Measurements from ENCODE around the gene TDG.
A peak's percentile ranks its signal among the peaks of the same experiment; 100 is the strongest.

The TDG gene

DNA sequence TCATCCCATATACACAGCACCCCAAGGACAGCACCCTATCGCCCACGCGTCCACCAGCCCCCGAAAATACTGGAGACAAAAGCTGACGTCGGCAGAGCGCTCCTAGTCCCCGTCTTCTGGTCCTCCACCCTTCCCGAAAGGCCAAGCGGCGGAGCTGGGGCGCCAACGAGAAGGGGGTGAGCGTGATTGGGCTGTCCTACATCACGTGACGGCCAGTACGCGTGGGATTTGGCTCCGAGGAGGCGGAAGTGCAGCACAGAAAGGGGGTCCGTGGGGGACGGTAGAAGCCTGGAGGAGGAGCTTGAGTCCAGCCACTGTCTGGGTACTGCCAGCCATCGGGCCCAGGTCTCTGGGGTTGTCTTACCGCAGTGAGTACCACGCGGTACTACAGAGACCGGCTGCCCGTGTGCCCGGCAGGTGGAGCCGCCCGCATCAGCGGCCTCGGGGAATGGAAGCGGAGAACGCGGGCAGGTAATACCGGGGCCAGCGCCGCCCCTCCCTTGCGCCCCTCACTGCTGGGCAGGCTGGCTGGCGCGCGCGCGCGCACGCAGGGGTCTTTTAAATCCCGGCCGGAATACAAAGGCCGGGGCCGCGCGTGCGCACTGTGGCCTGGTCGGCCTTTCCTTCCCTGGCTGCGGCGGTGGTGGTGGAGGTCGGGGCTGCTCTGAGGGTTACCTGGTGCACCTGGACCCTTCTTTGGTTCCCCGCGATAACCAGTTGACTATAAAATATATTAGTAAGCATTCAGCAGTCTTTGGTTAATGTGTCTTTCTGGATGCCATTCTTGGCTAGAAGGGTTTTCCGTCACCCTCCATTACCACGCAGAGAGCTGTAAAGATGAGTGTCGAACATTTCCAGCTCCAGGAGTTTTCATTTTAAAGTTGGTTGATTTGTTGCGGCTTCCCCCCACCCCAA, at the start of gene TDG:
TSS of gene TDG (plus strand) at position 283 of the 915 bp plus-strand sequence. CDS start at position 449, 166 bp downstream.
- peak; percentile 92 for DNase-seq (ENCODE audit: low read depth)

DNA sequence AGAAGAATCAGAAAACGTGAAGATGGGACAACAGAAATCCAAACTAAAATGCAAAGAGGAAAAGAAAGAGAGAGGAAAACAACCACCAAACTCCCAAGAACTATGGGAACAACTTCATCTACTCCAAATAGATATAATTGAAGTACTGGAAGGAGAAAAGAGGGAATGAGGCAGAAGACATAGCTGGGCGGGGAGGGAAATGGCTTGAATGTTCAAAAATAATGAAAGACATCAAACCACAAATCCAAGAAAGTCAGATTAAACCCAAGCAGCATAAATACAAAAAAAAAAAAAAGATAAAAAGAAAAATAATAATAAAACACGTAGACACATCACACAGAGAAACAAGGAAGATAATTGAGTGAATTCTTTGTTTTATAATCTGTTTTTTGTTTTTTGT, 47.8 kb upstream of the TDG start:
- DNase-seq (ENCODE audit: low read depth), result no peak

DNA sequence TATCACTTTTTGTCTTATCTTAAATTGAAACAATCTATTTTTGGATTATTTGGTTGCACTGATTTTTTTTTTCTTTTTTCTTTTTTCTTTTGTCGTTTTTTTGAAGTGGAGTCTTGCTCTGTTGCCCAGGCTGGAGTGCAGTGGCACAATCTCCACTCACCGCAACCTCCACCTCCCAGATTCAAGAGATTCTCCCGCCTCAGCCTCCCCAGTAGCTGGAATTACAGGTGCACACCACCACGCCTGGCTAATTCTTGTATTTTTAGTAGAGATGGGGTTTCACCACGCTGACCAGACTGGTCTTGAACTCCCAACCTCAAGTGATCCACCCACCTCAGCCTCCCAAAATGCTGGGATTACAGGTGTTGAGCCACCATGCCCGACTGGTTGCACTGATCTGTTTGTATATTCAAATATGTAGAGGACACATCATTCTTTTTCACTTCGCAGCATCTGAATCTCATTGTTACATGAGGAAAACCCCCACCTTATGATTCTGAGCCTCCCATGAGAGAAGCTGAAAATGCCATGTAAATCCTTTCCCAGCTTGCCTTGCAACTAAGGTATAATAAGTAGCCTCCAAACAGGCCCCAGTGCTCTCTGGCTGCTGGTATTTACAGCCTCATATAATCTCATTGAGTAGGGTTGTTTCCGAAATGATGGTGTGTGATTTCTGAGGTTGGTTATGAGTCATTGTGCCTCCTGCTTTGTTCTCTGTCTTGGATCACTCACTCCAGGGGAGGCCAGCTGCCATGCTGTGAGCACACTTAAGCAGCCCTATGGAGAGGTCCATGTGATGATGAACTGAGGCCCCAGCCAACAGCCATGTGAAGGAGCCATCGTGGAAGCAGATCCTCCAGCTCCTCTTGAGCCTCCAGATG, 40.7 kb upstream of the TDG start:
- no peak for DNase-seq (ENCODE audit: low read depth)

DNA sequence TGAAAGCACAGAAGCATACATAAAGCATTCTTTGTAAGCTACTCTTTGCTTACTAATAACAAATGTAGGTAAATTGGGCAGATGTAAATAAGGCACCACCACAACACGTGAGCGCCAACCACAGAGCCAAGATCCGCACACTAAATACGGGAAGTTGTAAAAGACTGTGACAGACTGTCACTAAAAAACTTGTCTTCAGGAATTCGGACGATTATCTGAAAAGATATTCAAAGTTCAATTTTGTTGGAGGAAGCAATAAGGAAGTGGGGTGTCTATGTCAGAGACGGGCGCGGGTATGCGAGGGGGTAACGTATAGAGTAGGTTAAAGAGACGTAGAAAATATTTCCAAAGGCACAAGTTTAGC, 37.0 kb upstream of the TDG start:
- DNase-seq (ENCODE audit: low read depth), result peak; percentile 22

DNA sequence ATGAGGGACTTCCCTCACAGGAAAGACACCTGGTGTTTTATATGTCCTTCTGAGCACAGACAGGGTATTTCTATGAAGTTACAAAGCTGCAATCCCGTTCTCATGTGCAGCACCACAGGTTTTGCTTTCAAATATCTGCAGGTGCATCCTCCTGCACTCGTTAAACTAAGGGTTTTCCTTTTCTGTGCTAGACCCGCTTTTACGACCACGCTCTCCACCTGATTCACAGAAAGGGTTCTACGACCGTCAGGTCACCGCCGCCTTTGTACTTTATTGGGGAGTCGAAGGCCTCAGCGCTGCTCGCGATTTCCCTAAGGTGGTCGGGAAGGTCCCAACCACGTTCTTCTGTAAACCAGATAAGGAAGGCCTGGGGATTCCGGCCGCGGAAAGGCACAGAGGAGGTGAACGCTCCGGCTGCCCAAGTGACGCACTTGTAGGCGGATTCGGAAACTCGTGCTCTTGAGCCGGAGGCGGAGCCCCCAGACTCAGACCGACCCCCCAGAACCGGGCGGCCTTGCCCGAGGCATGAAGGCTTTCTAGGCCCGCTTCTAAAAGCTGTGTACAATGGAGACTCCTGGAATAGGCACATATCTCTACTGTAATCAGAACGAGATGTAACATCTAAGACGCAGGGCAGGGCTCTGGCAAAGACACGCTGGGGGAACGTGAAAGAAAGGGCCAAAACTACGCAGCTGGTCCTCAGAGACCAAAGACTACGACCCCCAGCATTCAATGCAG, 36.5 kb upstream of the TDG start:
- DNase-seq (ENCODE audit: low read depth), result peak; percentile 70

DNA sequence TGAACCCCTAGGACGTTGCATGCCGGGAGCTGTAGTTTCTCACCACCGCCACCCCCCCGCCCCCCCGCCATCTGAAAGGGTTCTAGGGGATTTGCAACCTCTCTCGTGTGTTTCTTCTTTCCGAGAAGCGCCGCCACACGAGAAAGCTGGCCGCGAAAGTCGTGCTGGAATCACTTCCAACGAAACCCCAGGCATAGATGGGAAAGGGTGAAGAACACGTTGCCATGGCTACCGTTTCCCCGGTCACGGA, 36.0 kb upstream of the TDG start:
- DNase-seq (ENCODE audit: low read depth), result no peak

DNA sequence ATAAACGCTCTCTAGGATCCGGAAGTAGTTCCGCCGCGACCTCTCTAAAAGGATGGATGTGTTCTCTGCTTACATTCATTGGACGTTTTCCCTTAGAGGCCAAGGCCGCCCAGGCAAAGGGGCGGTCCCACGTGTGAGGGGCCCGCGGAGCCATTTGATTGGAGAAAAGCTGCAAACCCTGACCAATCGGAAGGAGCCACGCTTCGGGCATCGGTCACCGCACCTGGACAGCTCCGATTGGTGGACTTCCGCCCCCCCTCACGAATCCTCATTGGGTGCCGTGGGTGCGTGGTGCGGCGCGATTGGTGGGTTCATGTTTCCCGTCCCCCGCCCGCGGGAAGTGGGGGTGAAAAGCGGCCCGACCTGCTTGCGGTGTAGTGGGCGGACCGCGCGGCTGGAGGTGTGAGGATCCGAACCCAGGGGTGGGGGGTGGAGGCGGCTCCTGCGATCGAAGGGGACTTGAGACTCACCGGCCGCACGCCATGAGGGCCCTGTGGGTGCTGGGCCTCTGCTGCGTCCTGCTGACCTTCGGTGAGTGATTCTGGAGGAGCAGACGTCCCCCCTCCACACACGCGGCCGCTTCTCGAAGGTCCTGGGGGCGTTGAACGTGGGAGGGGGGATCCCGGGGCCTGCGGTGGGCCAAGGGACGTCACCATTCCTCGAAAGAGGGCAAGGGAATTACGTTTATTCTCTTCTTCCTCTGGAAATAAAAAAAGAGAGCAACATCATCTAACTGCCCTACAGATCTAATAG, 35.5 kb upstream of the TDG start, which contains the start of gene HSP90B1:
TSS of gene HSP90B1 (plus strand) at position 377 of the 753 bp plus-strand sequence. CDS start at position 483, 106 bp downstream.
- peak; percentile 99 for DNase-seq (ENCODE audit: low read depth)

DNA sequence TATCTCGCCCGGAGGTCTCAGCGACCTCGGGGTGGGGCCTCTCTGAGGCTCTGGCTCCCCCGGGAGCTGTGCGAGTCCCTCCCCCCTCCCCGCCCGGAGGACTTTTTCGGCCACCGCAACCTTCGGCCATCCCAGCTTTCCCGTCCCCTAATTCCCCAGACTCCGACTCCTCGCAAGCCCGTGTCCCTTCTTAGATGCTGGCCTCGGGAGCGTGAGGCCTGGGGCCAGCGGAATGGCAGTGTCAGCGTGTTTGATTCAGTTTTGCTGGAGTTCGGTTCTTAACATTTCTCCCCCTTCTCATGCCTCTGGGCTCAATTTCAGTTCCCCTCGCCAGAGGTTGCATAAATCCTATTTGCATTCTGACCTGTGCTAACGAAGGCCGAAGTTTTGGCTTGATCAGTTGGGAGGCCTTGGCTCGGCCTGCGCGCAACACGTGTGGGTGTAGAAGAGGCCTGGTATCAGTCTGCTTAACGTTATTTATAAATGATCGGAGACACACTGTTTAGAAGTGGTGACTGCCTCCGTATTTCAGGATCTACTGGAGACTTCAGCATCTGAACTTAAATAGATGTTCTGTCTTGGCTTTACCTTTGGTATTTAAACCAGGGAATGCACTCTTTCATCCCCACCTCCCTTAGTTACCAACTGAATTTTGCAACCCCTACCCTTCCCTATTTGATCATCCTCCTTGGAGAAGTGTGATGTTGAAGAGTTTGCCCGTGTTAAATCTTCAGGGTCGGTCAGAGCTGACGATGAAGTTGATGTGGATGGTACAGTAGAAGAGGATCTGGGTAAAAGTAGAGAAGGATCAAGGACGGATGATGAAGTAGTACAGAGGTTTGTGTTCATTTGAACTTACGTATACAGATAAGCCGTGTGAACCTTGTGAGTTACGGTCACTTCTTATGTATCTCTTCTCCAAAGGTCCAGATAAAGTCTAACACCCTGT, 34.6 kb upstream of the TDG start:
- peak; percentile 4 for DNase-seq (ENCODE audit: low read depth)

DNA sequence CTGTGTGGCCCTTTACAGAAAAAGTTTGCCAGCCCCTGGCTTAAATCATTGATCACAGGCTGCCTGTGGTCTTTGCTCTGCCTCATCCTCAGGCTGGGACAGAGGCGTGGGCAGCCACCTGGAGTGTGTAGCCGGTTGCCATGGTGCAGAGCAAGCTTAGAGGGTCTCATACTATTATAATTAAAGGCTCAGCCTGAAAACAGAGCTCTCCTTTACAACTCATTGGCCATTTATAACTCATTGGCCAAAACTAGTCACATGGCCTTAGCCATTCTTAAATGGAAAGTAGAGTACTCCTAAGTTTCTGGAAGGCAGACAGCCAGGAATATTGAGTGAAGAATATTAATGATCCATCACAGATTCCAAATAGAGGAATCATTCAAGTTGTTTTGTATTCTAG, 32.4 kb upstream of the TDG start:
- no peak for DNase-seq (ENCODE audit: low read depth)

DNA sequence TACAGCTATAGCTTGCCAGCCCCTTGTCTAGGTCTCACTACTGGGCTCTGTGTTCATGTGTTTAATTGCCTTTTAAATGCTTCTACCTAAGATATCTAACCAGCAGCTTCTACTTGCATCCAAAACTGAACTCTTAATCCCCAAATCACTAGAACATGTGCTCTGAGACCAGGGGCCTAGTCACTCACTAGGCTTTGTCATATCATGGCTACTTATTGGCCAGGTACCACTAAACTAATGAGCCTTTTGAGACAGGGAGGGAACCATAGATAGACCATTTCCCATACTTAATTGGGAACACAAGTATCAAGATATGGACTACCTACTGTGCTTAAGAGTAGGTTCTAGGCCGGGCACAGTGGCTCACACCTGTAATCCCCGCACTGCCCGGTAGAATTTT, 29.0 kb upstream of the TDG start:
- DNase-seq (ENCODE audit: low read depth), result no peak

DNA sequence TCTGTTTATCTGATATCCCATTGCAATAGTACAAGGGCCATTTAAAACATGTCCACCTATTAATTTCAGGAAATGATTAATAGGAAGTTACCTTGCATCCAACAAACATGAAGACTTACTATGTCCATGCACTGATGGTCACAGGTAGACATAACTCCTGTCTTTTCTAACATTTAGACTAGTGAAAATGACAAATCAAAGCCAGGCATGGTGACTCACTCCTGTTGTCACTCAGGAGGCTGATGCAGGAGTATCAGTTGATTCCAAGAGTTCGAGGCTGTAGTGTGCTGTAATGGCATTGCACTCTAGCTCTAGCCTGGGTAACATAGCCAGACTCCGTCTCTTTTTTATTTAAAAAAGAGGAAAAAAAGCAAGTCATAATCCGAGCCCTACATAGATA, 20.7 kb upstream of the TDG start:
- DNase-seq (ENCODE audit: low read depth), result no peak

DNA sequence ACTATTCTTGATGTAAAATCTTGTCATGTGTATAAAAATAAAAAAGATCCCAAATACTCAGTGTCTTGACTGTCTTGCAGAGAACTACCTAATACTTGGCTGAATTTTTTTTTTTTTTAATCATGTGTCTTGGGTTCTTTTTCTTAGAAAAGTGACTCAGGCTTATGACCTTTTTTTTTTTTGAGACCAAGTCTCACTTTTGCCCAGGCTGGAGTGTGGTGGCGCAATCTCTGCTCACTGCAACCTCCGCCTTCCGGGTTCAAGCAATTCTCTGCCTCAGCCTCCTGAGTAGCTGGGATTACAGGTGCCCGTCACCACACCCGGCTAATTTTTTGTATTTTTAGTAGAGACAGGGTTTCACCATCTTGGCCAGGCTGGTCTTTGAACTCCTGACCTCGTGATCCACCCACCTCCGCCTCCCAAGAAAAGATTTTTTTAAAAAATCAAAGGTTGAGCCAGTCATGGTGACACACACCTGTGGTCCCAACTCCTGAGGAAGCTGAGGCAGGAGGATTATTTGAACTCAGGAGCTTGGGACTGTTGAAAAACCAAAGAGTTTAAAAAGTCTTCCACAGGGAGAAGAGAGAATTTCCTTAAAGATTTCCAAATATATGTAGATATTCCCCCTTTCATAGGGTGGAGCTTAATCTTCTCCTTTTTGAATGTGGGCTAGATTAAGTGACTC, 17.7 kb upstream of the TDG start:
- no peak for DNase-seq (ENCODE audit: low read depth)

DNA sequence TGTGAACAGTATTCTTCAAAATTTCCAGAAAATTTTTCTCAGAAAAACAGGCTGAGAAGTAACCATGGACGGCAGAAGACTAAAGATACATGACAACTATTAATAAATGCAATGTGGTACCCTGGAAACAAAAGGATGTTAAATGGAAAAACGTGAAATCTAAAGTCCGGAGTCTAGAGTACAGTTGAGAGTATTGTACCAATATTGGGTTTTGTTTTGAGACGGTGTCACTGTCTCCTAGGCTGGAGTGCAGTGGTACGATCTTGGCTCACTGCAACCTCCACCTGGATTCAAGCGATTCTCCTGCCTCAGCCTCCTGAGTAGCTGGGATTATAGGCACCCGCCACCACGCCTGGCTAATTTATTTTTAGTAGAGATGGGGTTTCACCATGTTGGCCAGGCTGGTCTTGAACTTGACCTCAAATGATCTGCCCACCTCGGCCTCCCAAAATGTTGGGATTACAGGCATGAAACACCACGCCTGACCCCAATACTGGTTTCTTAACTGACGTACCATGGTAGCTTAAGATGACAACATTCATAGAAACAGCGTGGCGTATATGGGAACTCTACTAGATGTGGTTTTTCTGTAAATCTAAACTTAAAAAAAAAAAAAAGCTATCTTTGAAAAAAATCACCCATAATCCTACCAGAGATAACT, 16.8 kb upstream of the TDG start:
- DNase-seq (ENCODE audit: low read depth), result no peak

DNA sequence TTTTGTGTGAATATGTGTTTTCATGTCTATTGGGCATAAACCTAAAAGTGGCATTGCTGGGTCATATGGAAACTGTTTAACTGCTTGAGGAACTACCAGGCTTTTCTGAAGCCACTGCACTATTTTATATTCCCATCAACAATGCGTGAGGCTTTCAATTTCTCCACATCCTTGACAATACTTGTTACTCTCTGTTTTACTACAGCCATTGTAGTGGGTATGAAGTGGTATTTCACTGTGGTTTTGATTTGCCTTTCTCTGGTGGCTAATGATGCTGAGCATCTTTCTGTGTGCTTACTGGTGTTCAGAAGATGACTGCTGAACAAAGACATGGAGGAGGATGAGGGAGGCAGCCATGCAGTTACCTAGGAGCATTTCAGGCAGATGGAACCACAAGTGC, 13.2 kb upstream of the TDG start:
- no peak for DNase-seq (ENCODE audit: low read depth)

DNA sequence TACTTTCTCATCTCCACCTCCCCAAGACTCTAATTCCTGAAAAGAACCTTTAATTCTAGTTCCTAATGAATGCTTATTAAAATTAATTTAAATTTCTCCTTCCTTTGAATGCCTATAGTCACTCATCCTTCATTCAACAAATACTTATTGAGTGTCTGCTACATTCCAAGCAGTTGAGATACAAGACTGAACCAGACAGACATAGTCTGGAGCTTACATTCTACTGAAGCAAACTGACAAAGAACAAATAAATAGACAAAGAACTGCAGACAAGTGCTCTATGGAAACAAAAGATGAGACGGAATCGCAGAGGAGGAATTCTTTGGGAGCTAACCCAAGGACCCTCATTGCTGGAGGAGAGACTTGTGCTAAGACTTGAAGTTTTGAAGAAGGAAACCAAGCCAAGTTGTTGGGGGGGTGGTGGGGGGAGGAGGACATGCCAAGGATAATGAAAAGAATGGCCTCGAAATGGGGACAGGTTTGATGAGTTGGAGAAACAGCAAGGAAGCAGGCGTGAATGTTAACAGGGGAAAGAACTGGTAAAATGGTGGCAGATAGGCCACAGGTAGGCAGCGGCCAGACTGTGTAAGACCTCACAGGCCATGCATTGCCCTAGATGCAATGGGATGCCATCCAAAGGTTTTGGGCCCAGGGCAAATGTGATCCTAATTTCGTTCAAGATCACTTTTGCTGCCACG, 9.7 kb upstream of the TDG start:
- DNase-seq (ENCODE audit: low read depth), result no peak

DNA sequence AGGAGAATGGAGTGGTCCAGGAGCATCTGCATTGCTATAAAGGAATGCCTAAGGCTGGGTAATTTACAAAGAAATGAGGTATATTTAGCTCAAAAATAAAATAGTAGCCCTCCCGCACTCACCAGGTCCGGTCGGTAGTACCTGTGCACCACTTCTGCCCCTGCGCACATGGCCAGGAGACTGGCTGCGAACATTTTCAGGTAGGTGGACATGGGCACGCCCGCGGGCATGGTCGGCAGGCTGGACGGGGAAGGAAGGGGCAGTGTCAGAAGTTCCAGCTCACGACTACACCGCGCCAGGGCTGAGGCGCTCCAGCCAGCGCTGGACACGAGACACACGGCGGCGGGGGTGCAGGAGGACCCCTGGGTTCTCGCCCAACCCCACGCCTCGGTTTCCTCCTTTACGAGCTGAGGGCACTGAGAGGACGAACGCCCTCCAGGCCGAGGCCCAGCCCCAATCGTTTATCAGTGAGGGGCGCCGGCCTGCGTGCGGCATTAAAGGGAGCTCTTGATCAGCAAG, 9.1 kb upstream of the TDG start:
- no peak for DNase-seq (ENCODE audit: low read depth)

DNA sequence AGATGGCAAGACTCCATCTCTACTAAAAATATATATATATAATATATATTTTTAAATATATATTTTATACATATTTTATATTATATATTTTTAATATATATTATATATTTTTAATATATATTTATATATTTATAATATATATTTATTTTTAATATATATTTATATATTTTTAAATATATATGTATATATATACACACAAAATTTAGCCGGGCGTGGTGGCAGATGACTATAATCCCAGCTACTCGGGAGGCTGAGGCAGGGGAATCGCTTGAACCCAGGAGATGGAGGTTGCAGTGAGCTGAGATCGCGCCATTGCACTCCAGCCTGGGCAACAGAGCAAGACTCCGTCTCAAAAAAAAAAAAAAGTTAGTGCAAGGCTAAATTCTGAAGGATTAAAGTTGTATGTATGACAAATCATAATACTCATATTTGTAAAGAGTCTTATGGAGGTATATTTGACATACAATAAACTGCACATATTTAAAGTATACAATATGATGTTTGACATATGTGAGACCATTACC, 7.7 kb upstream of the TDG start:
- DNase-seq (ENCODE audit: low read depth), result no peak

DNA sequence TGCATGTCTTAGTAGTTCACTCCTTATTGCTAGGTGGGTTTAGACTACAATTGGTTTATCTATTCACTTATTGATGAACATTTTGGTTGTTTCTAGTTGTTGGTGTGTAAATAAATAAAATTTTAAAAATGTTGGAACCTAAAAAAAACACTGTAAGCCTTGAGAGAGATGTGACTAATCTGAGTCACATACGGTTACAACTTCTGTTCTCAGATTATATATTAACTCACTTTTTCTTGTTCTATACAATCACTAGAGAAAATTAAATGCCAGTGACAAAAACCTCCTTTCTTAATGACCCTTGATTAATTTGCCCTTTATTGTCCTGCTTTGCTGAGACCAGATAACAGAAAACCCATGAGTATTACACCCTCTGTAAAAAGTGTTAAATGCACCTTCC, 7.1 kb upstream of the TDG start:
- no peak for DNase-seq (ENCODE audit: low read depth)

Data from activated T-cell treated with anti-CD3 and anti-CD28 coated beads for 1 hour (primary cell).